HFFc6 (cell line): ENCODE results near the gene UMAD1. TPM values are rescaled to one million over a fixed set of nuclear protein-coding genes. Genes with fewer than 3 reads are reported as not detected.

Experiments used
- DNase-seq: peaks from one replicate; pipeline ENCODE4 v3.0.0-alpha.2; 2018
- H3K27ac Mint-ChIP-seq: 2 replicates; pipeline ENCODE4 v1.8.0; 2020; ENCODE audit warnings: mild to moderate bottlenecking, mixed read lengths
- H3K27me3 Mint-ChIP-seq: 2 replicates; pipeline ENCODE4 v1.8.0; 2021; ENCODE audit warnings: mild to moderate bottlenecking, moderate library complexity, mixed read lengths; ENCODE audit not compliant: insufficient read depth
- H3K36me3 Mint-ChIP-seq: 2 replicates; pipeline ENCODE4 v1.8.0; 2021; ENCODE audit warnings: low read depth, mixed read lengths
- H3K4me1 Mint-ChIP-seq: 2 replicates; pipeline ENCODE4 v1.8.0; 2020; ENCODE audit warnings: low read depth, mixed read lengths
- H3K4me3 Mint-ChIP-seq: 2 replicates; pipeline ENCODE4 v1.8.0; 2020; ENCODE audit warnings: mild to moderate bottlenecking, moderate library complexity, mixed read lengths
- H3K9me3 Mint-ChIP-seq: 2 replicates; pipeline ENCODE4 v1.8.0; 2020; ENCODE audit warnings: mild to moderate bottlenecking, mixed read lengths
- total RNA-seq, 6 experiments: library from RNA; stranded (reverse); fragmentation: NEBNext Ultra II Directional; extraction: Animal tissue kit (Norgen Biotek cat#: 25700); gene quantifications; 2 replicates in 1 of 6; 3 replicates in 5 of 6; pipeline ENCODE4 v1.2.3, GENCODE V29; 2021
- TF ChIP-seq, protein P1 (sequence below): fragments of 200-600 bp; sonication (generic); IDR thresholded peaks from 2 replicates; pipeline ENCODE4 v1.5.0; 2021; ENCODE audit warnings: antibody characterized with exemption, mild to moderate bottlenecking

Gene UMAD1
- total RNA-seq, 6 experiments from 2014 or later, result 11.6 to 14.6 (median 12.1) TPM

- Mint-ChIP-seq H3K4me1 (peaks cover 58% of the 10 kb centered on the region), H3K9me3 (peaks cover 4% of the 10 kb centered on the region; the same call in 1 of the 2 replicates), H3K27me3 (no peaks in the 10 kb centered on the region), H3K4me3 (no peak overlapping the region), H3K27ac (no peak overlapping the region), H3K36me3 (peaks cover 14% of the 10 kb centered on the region)
- TF ChIP-seq, protein P1, sequence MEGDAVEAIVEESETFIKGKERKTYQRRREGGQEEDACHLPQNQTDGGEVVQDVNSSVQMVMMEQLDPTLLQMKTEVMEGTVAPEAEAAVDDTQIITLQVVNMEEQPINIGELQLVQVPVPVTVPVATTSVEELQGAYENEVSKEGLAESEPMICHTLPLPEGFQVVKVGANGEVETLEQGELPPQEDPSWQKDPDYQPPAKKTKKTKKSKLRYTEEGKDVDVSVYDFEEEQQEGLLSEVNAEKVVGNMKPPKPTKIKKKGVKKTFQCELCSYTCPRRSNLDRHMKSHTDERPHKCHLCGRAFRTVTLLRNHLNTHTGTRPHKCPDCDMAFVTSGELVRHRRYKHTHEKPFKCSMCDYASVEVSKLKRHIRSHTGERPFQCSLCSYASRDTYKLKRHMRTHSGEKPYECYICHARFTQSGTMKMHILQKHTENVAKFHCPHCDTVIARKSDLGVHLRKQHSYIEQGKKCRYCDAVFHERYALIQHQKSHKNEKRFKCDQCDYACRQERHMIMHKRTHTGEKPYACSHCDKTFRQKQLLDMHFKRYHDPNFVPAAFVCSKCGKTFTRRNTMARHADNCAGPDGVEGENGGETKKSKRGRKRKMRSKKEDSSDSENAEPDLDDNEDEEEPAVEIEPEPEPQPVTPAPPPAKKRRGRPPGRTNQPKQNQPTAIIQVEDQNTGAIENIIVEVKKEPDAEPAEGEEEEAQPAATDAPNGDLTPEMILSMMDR, result no peak
- no peak for DNase-seq
Observed at GRCh38 chr7:7793249-7793648, 152.7 kb downstream of the UMAD1 start.

- Mint-ChIP-seq H3K27ac (no peak overlapping the region; the same call in 1 of the 2 replicates), H3K9me3 (peaks cover 4% of the 10 kb centered on the region; the same call in 1 of the 2 replicates), H3K4me3 (no peak overlapping the region), H3K4me1 (peaks cover 59% of the 10 kb centered on the region), H3K27me3 (no peaks in the 10 kb centered on the region), H3K36me3 (peaks cover 14% of the 10 kb centered on the region)
- peak; percentile 5 for DNase-seq
- TF ChIP-seq, protein P1, result no peak
Observed at GRCh38 chr7:7793921-7794320, 153.4 kb downstream of the UMAD1 start.

GRCh38 chr7:7795203-7795602 lies 154.7 kb downstream of the UMAD1 start:
- Mint-ChIP-seq H3K4me3 (no peak overlapping the region), H3K4me1 (peaks cover 61% of the 10 kb centered on the region), H3K27ac (peak overlapping the region; percentile 80), H3K27me3 (no peaks in the 10 kb centered on the region), H3K36me3 (peaks cover 14% of the 10 kb centered on the region), H3K9me3 (peaks cover 4% of the 10 kb centered on the region; the same call in 1 of the 2 replicates)
- no peak for DNase-seq
- TF ChIP-seq, protein P1, result no peak

- Mint-ChIP-seq H3K36me3 (peaks cover 14% of the 10 kb centered on the region), H3K27ac (peak overlapping the region; percentile 80), H3K4me1 (peaks cover 57% of the 10 kb centered on the region), H3K4me3 (no peak overlapping the region; the same call in 1 of the 2 replicates), H3K9me3 (peaks cover 4% of the 10 kb centered on the region; the same call in 1 of the 2 replicates), H3K27me3 (no peaks in the 10 kb centered on the region)
- TF ChIP-seq, protein P1, result no peak
- DNase-seq, result peak; percentile 67
Observed at GRCh38 chr7:7795630-7796121, 155.1 kb downstream of the UMAD1 start.

DNA sequence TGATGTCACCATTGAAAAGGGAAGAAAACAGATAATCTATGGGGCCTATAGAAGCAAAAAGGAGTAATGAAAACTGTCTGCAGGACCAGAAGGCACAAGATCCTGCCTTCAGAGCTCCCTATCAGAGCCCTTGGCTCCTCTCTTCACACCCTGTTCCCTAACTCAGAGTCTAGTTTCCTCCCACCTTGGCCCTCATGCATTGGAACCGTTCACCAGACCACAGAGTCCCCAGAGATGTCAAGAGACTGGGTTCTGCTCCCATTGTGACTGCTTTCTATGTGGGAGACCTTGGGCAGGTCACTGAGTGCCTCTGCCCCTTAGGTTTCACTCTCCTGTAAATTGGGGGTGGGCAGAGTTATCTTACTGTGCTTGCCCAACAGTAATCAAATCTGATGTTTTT lies 158.0 kb downstream of the UMAD1 start:
- no peak for DNase-seq
- TF ChIP-seq, protein P1, result no peak
- peaks cover 43% of the 10 kb centered on the region for H3K4me1 Mint-ChIP-seq
- no peak overlapping the region for H3K27ac Mint-ChIP-seq
- H3K9me3 Mint-ChIP-seq, result peaks cover 4% of the 10 kb centered on the region; the same call in 1 of the 2 replicates
- H3K36me3 Mint-ChIP-seq, result peaks cover 14% of the 10 kb centered on the region
- no peak overlapping the region for H3K4me3 Mint-ChIP-seq
- no peaks in the 10 kb centered on the region; the same call in 1 of the 2 replicates for H3K27me3 Mint-ChIP-seq
